Activated CD4-positive, alpha-beta memory T cell treated with anti-CD3 and anti-CD28 coated beads, Interleukin-2, amount 10 ng/mL, durations not matched to agents 7 days and 5 days (primary cell): ENCODE results near the gene ADGRL3. TPM values are rescaled to one million over a fixed set of nuclear protein-coding genes. Genes with fewer than 3 reads are reported as not detected.

ENCODE experiments used
- CTCF ChIA-PET: fragments of 350-600 bp; sonication (Branson Sonifier 250); formaldehyde crosslinking; loops from one replicate; lab custom pipeline; 2021; ENCODE audit warnings: antibody characterized with exemption, inconsistent platforms; lab: Charles Lee
- POLR2A ChIA-PET: fragments of 350-600 bp; sonication (Branson Sonifier 250); formaldehyde crosslinking; loops from one replicate; lab custom pipeline; 2021; ENCODE audit warnings: antibody characterized with exemption; lab: Charles Lee
- DNase-seq: peaks from one replicate; pipeline ENCODE4 v3.0.0-alpha.2; 2020
- H3K27ac Mint-ChIP-seq: one replicate; pipeline ENCODE4 v1.8.0; 2021; ENCODE audit warnings: mild to moderate bottlenecking, mixed read lengths
- H3K27me3 Mint-ChIP-seq: one replicate; pipeline ENCODE4 v1.8.0; 2021; ENCODE audit warnings: mixed read lengths
- H3K36me3 Mint-ChIP-seq: one replicate; pipeline ENCODE4 v1.8.0; 2021; ENCODE audit warnings: low read depth, mixed read lengths
- H3K4me1 Mint-ChIP-seq: one replicate; pipeline ENCODE4 v1.8.0; 2021; ENCODE audit warnings: mixed read lengths
- H3K4me3 Mint-ChIP-seq: one replicate; pipeline ENCODE4 v1.8.0; 2021; ENCODE audit warnings: mild to moderate bottlenecking, mixed read lengths
- H3K9me3 Mint-ChIP-seq: one replicate; pipeline ENCODE4 v1.8.0; 2021; ENCODE audit warnings: mixed read lengths
- total RNA-seq, 2 experiments: library from RNA; stranded (reverse); gene quantifications; one replicate each; pipeline ENCODE4 v1.2.3, GENCODE V29; 2021

ADGRL3 gene
- total RNA-seq, 2 experiments from 2014 or later: not detected

- no peaks in the 10 kb centered on the region for H3K27me3 Mint-ChIP-seq
- CTCF ChIA-PET: no interaction called here
Measured at GRCh38 chr4:61520166-61520565, 320.0 kb downstream of the ADGRL3 start.

GRCh38 chr4:61520681-61521160 lies 320.6 kb downstream of the ADGRL3 start:
- Mint-ChIP-seq H3K27ac (no peak overlapping the region), H3K36me3 (no peaks in the 10 kb centered on the region), H3K4me1 (no peaks in the 10 kb centered on the region), H3K27me3 (no peaks in the 10 kb centered on the region), H3K9me3 (peaks cover 12% of the 10 kb centered on the region), H3K4me3 (no peak overlapping the region)
- no peak for DNase-seq
- ChIA-PET POLR2A (no interaction called here), CTCF (no interaction called here)

More at GRCh38 chr4:61520166-61520565, 320.0 kb downstream of the ADGRL3 start:
- Mint-ChIP-seq H3K4me3 (no peak overlapping the region), H3K4me1 (no peaks in the 10 kb centered on the region), H3K9me3 (peaks cover 7% of the 10 kb centered on the region), H3K36me3 (no peaks in the 10 kb centered on the region), H3K27ac (no peak overlapping the region)
- no peak for DNase-seq
- POLR2A ChIA-PET: no interaction called here

DNA sequence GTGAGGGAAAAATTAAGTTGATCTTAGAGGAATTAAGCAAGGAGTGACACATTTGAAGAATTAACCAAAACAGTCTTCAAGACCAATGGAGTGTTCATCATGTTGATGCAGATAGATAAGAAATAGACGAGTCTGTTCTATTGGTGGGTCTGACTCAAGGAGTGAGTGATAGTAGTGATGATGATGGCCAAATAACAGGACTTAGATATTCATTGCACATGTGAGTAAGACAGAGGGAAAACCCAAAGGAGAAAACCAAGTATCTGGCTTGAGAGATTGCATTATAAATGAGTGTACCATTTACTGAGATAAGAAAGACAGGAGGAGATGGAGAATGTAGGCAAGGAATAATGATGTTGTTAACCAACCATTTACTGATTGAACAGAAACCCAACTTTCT lies 321.3 kb downstream of the ADGRL3 start:
- ChIA-PET POLR2A (no interaction called here), CTCF (no interaction called here)
- no peak overlapping the region for H3K27ac Mint-ChIP-seq
- H3K36me3 Mint-ChIP-seq: no peaks in the 10 kb centered on the region
- peaks cover 12% of the 10 kb centered on the region for H3K9me3 Mint-ChIP-seq
- no peak overlapping the region for H3K4me3 Mint-ChIP-seq
- DNase-seq: no peak
- H3K27me3 Mint-ChIP-seq: no peaks in the 10 kb centered on the region
- H3K4me1 Mint-ChIP-seq: no peaks in the 10 kb centered on the region

DNA sequence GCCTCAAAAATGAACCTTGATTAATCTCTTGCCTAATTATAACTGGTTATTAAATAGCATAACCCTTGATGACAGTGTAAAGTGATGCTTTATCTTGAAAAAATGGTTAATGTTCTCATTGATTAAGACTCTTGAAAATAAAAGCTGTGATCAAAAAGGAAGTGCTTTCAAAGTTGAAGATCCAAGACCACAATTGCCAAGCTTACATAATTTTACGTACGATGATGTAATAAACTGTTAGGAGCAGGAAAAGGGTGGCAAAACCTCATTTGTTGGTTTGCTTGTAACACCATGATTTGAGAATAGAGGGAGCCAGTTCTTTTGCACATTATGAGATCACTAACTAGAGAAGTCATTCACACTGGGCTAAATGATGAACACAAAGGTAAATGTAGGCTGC lies 322.2 kb downstream of the ADGRL3 start:
- peaks cover 12% of the 10 kb centered on the region for H3K9me3 Mint-ChIP-seq
- H3K27me3 Mint-ChIP-seq: no peaks in the 10 kb centered on the region
- H3K36me3 Mint-ChIP-seq: no peaks in the 10 kb centered on the region
- H3K4me3 Mint-ChIP-seq: no peak overlapping the region
- CTCF ChIA-PET: no interaction called here
- POLR2A ChIA-PET: no interaction called here
- no peaks in the 10 kb centered on the region for H3K4me1 Mint-ChIP-seq
- DNase-seq: no peak
- H3K27ac Mint-ChIP-seq: no peak overlapping the region

DNA sequence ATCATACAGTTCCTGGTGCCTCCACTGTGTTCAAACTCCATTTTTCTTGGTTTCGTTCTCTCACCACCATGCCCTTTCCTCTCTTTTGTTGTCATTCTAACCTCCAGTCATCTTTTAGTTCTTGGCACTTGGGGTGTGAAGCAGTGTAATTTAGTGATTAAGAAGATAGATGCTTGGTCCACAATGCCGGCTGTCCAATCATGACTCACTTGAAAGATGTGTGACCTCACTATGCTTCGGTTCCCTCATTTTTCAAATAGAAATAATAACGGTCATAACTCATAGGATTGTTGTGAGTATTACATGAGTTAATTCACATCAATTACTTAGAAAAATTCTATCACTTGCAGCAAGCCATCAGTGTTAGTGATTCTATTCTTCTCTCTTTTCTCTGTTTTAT lies 327.8 kb downstream of the ADGRL3 start:
- ChIA-PET POLR2A (no interaction called here), CTCF (interaction anchor here (0.6 kb wide), 1 partner anchor 26 kb away, joined by 3 read pairs; no protein-coding TSS in a partner anchor)
- Mint-ChIP-seq H3K36me3 (no peaks in the 10 kb centered on the region), H3K9me3 (peaks cover 5% of the 10 kb centered on the region), H3K4me3 (no peak overlapping the region), H3K27ac (no peak overlapping the region), H3K27me3 (no peaks in the 10 kb centered on the region), H3K4me1 (no peaks in the 10 kb centered on the region)
- no peak for DNase-seq

DNA sequence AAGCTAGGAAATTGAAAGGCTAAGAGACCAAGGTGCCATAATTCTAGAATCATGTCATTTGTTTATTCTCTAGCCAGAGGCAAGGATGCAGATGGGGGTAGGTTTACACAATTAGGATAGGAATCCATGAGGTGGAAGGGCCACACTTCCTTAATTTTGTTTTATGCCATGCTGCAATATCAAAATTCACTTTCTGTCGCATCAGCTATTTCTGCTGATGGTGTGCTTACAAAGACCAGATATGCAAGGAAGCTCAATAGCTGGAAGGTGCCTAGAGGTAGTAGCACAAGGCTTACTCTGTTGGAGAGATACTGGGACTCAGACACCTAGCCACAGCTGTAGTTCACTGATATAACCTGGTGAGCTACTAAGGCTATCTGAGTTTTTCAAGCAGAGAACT lies 328.5 kb downstream of the ADGRL3 start:
- H3K27ac Mint-ChIP-seq: no peak overlapping the region
- H3K4me3 Mint-ChIP-seq: no peak overlapping the region
- H3K36me3 Mint-ChIP-seq: no peaks in the 10 kb centered on the region
- ChIA-PET CTCF (no interaction called here), POLR2A (no interaction called here)
- no peaks in the 10 kb centered on the region for H3K27me3 Mint-ChIP-seq
- H3K9me3 Mint-ChIP-seq: peaks cover 5% of the 10 kb centered on the region
- DNase-seq: no peak
- H3K4me1 Mint-ChIP-seq: no peaks in the 10 kb centered on the region

DNA sequence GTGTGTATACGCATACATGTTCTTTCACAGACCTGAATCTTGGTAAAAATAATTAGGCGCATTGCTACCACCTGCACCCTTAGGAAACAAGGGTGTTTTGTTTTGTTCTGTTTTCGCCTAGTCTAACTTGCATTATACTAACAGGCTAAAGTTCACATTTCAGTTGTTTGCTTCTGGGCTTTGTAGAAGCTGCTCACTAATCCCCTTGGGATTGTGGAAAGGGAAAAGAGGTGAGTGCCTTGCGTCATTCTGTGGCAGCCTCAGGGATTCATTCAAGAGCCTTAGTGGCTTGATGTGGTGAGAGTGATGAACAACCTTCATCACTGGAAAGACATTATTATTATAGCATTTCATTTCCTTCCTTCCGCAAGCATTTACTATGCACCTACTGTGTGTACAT lies 331.1 kb downstream of the ADGRL3 start:
- H3K27me3 Mint-ChIP-seq: no peaks in the 10 kb centered on the region
- H3K9me3 Mint-ChIP-seq: peaks cover 13% of the 10 kb centered on the region
- ChIA-PET POLR2A (no interaction called here), CTCF (no interaction called here)
- H3K4me3 Mint-ChIP-seq: no peak overlapping the region
- DNase-seq: no peak
- no peaks in the 10 kb centered on the region for H3K4me1 Mint-ChIP-seq
- H3K27ac Mint-ChIP-seq: no peak overlapping the region
- H3K36me3 Mint-ChIP-seq: no peaks in the 10 kb centered on the region

GRCh38 chr4:61532336-61533000 lies 332.3 kb downstream of the ADGRL3 start:
- no peak for DNase-seq
- Mint-ChIP-seq H3K27me3 (no peaks in the 10 kb centered on the region), H3K9me3 (peaks cover 15% of the 10 kb centered on the region), H3K4me3 (no peak overlapping the region), H3K4me1 (no peaks in the 10 kb centered on the region), H3K36me3 (no peaks in the 10 kb centered on the region), H3K27ac (no peak overlapping the region)
- ChIA-PET CTCF (no interaction called here), POLR2A (no interaction called here)

GRCh38 chr4:61533140-61533539 lies 333.0 kb downstream of the ADGRL3 start:
- CTCF ChIA-PET: no interaction called here
- no peaks in the 10 kb centered on the region for H3K36me3 Mint-ChIP-seq
- no peak overlapping the region for H3K4me3 Mint-ChIP-seq
- H3K9me3 Mint-ChIP-seq: peaks cover 15% of the 10 kb centered on the region
- no peaks in the 10 kb centered on the region for H3K27me3 Mint-ChIP-seq
- H3K27ac Mint-ChIP-seq: no peak overlapping the region
- POLR2A ChIA-PET: no interaction called here
- no peak for DNase-seq
- H3K4me1 Mint-ChIP-seq: no peaks in the 10 kb centered on the region

GRCh38 chr4:61540944-61541343 lies 340.8 kb downstream of the ADGRL3 start:
- Mint-ChIP-seq H3K4me1 (no peaks in the 10 kb centered on the region), H3K4me3 (no peak overlapping the region), H3K9me3 (peaks cover 10% of the 10 kb centered on the region), H3K27ac (no peak overlapping the region), H3K36me3 (no peaks in the 10 kb centered on the region), H3K27me3 (no peaks in the 10 kb centered on the region)
- POLR2A ChIA-PET: no interaction called here
- no peak for DNase-seq
- CTCF ChIA-PET: no interaction called here

GRCh38 chr4:61541459-61541858 lies 341.3 kb downstream of the ADGRL3 start:
- H3K36me3 Mint-ChIP-seq: no peaks in the 10 kb centered on the region
- DNase-seq: no peak
- CTCF ChIA-PET: no interaction called here
- H3K4me3 Mint-ChIP-seq: no peak overlapping the region
- no peak overlapping the region for H3K27ac Mint-ChIP-seq
- no peaks in the 10 kb centered on the region for H3K27me3 Mint-ChIP-seq
- POLR2A ChIA-PET: no interaction called here
- peaks cover 8% of the 10 kb centered on the region for H3K9me3 Mint-ChIP-seq
- H3K4me1 Mint-ChIP-seq: no peaks in the 10 kb centered on the region

DNA sequence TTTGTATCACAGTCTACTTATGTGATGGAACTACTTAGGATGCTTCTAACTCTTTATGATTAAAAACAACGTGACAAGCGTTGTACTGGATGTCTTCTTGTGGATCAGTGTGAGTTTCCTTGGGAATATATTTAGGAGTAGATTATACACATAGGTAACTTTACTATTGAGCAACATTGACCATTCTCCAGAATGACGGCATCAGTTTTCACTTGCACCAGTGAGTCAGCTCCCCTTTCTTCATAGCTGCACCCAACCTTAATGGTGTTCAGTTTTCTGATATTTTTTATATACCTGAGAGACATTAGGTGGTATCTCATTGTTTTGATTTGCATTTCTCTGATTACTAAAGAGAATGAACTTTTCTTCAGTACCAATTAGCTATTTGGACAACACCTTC lies 343.9 kb downstream of the ADGRL3 start:
- Mint-ChIP-seq H3K4me3 (no peak overlapping the region), H3K27ac (no peak overlapping the region), H3K27me3 (no peaks in the 10 kb centered on the region), H3K9me3 (peaks cover 6% of the 10 kb centered on the region), H3K4me1 (no peaks in the 10 kb centered on the region), H3K36me3 (no peaks in the 10 kb centered on the region)
- ChIA-PET CTCF (no interaction called here), POLR2A (no interaction called here)
- DNase-seq: no peak

- Mint-ChIP-seq H3K27me3 (no peaks in the 10 kb centered on the region), H3K36me3 (no peaks in the 10 kb centered on the region), H3K27ac (no peak overlapping the region), H3K9me3 (peaks cover 2% of the 10 kb centered on the region), H3K4me3 (no peak overlapping the region), H3K4me1 (no peaks in the 10 kb centered on the region)
- ChIA-PET POLR2A (no interaction called here), CTCF (no interaction called here)
- DNase-seq: no peak
Measured at GRCh38 chr4:61545902-61546480, 345.9 kb downstream of the ADGRL3 start.

GRCh38 chr4:61549336-61549735 lies 349.2 kb downstream of the ADGRL3 start:
- POLR2A ChIA-PET: no interaction called here
- CTCF ChIA-PET: no interaction called here
- Mint-ChIP-seq H3K9me3 (peaks cover 4% of the 10 kb centered on the region), H3K27ac (no peak overlapping the region), H3K4me3 (no peak overlapping the region), H3K4me1 (no peaks in the 10 kb centered on the region), H3K27me3 (no peaks in the 10 kb centered on the region), H3K36me3 (no peaks in the 10 kb centered on the region)
- DNase-seq: no peak
